Measurements from ENCODE around the gene GSG1L.

GRCh38 chr16:27918755-27919154 lies 144.8 kb downstream of the GSG1L start:
- TF ChIP-seq, protein P1, sequence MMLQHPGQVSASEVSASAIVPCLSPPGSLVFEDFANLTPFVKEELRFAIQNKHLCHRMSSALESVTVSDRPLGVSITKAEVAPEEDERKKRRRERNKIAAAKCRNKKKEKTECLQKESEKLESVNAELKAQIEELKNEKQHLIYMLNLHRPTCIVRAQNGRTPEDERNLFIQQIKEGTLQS (IDR thresholded peaks at IDR 0.05): no peak
- TF ChIP-seq YY1 (IDR thresholded peaks at IDR 0.05): no peak
- no peak for TF ChIP-seq REST (IDR thresholded peaks at IDR 0.05)
- TF ChIP-seq JUND (IDR thresholded peaks at IDR 0.05): no peak
